Urinary bladder (tissue), 4 donors: Measurements from ENCODE around the gene PPP2R5C. TPM values are rescaled to one million over a fixed set of nuclear protein-coding genes. Genes with fewer than 3 reads are reported as not detected.
A peak's percentile ranks its signal among the peaks of the same experiment; 100 is the strongest.

Experiments used
- DNase-seq: peaks from one replicate; pipeline ENCODE4 v3.0.0-alpha.2; 2015; ENCODE audit errors: extremely low spot score
- H3K27ac ChIP-seq: one replicate; pipeline ENCODE4 v1.5.1; 2013; ENCODE audit warnings: low read depth, mild to moderate bottlenecking, moderate library complexity
- H3K36me3 ChIP-seq: one replicate; pipeline ENCODE4 v1.6.1; 2013; ENCODE audit warnings: mild to moderate bottlenecking, moderate library complexity; ENCODE audit not compliant: insufficient read depth
- H3K4me1 ChIP-seq: one replicate; pipeline ENCODE4 v1.6.1; 2013; ENCODE audit warnings: mild to moderate bottlenecking, moderate library complexity; ENCODE audit not compliant: insufficient read depth
- H3K4me3 ChIP-seq: one replicate; pipeline ENCODE4 v1.5.1; 2013; ENCODE audit warnings: low read depth, low read length
- whole genome bisulfite sequencing: extraction: QIAGEN DNeasy Blood & Tissue Kit; methylation state at CpG from one replicate; pipeline ENCODE4 v1.1.7; 2013; 5-methylcytosine and 5-hydroxymethylcytosine counted together
- polyA plus RNA-seq: library from polyadenylated mRNA; stranded (reverse); fragments of 200-250 nt; gene quantifications from one replicate; pipeline ENCODE4 v1.2.3, GENCODE V29; 2013
- total RNA-seq: library from RNA; depleted of rRNA; stranded (reverse); fragments of >200 nt; gene quantifications from one replicate; pipeline ENCODE4 v1.2.3, GENCODE V29; 2014
- donor health status: healthy with polysubstance abuse.
- donor health status: healthy.

PPP2R5C gene
- total and polyA plus RNA-seq, 2 donors: 85.4 to 118 TPM

GRCh38 chr14:101754893-101755292 lies 6.6 kb upstream of the PPP2R5C start:
- H3K4me1 ChIP-seq: no peaks in the 10 kb centered on the region
- WGBS: 79% methylated on average over 4 of the region's 4 CpGs
- no peak for DNase-seq

GRCh38 chr14:101755591-101756324 lies 5.8 kb upstream of the PPP2R5C start:
- Histone ChIP-seq H3K4me3 (no peak overlapping the region), H3K4me1 (no peaks in the 10 kb centered on the region), H3K27ac (no peak overlapping the region), H3K36me3 (no peaks in the 10 kb centered on the region)
- no peak for DNase-seq
- WGBS: 63% methylated on average over 8 of the region's 8 CpGs

More at GRCh38 chr14:101754893-101755292, 6.6 kb upstream of the PPP2R5C start:
- H3K36me3 ChIP-seq: no peaks in the 10 kb centered on the region
- H3K4me3 ChIP-seq: no peak overlapping the region
- no peak overlapping the region for H3K27ac ChIP-seq

GRCh38 chr14:101757064-101757838 lies 4.3 kb upstream of the PPP2R5C start:
- no peak overlapping the region for H3K4me3 ChIP-seq
- DNase-seq: no peak
- WGBS: 89% methylated on average over 14 of the region's 14 CpGs
- H3K4me1 ChIP-seq: no peaks in the 10 kb centered on the region
- H3K36me3 ChIP-seq: no peaks in the 10 kb centered on the region
- H3K27ac ChIP-seq: no peak overlapping the region

GRCh38 chr14:101757839-101758211 lies 3.7 kb upstream of the PPP2R5C start:
- H3K36me3 ChIP-seq: no peaks in the 10 kb centered on the region
- DNase-seq: no peak
- WGBS: 93% methylated on average over 3 of the region's 3 CpGs
- H3K27ac ChIP-seq: no peak overlapping the region
- H3K4me1 ChIP-seq: no peaks in the 10 kb centered on the region
- H3K4me3 ChIP-seq: no peak overlapping the region

- no peaks in the 10 kb centered on the region for H3K36me3 ChIP-seq
- DNase-seq: no peak
- 81% methylated on average over 16 of the region's 16 CpGs for WGBS
- no peak overlapping the region for H3K4me3 ChIP-seq
- no peaks in the 10 kb centered on the region for H3K4me1 ChIP-seq
- no peak overlapping the region for H3K27ac ChIP-seq
Measured at GRCh38 chr14:101758913-101759593, 2.5 kb upstream of the PPP2R5C start.

- H3K36me3 ChIP-seq: no peaks in the 10 kb centered on the region
- 2% methylated on average over 63 of the region's 63 CpGs for WGBS
- DNase-seq: peak; percentile 94
- no peaks in the 10 kb centered on the region for H3K4me1 ChIP-seq
- no peak overlapping the region for H3K27ac ChIP-seq
- peak overlapping the region; percentile 98 for H3K4me3 ChIP-seq
Measured at GRCh38 chr14:101760138-101761011, 1.1 kb upstream of the PPP2R5C start.

- Histone ChIP-seq H3K4me1 (no peaks in the 10 kb centered on the region), H3K4me3 (peak overlapping the region; percentile 98), H3K27ac (peak overlapping the region; percentile 79), H3K36me3 (no peaks in the 10 kb centered on the region)
- WGBS: 1% methylated on average over 72 of the region's 72 CpGs
- DNase-seq: no peak
Measured at GRCh38 chr14:101761881-101762529, 496 bp downstream of the PPP2R5C start.

- 34% methylated on average over 4 of the region's 4 CpGs for WGBS
- no peak overlapping the region for H3K27ac ChIP-seq
- DNase-seq: no peak
Measured at GRCh38 chr14:101762530-101763101, 1.1 kb downstream of the PPP2R5C start.

GRCh38 chr14:101763941-101764709 lies 2.6 kb downstream of the PPP2R5C start:
- no peak for DNase-seq
- Histone ChIP-seq H3K4me1 (no peaks in the 10 kb centered on the region), H3K36me3 (no peaks in the 10 kb centered on the region), H3K4me3 (no peak overlapping the region), H3K27ac (no peak overlapping the region)
- 88% methylated on average over 10 of the region's 10 CpGs for WGBS

More at GRCh38 chr14:101762530-101763101, 1.1 kb downstream of the PPP2R5C start:
- Histone ChIP-seq H3K4me3 (peak overlapping the region; percentile 98), H3K4me1 (no peaks in the 10 kb centered on the region), H3K36me3 (no peaks in the 10 kb centered on the region)

GRCh38 chr14:101767618-101768362 lies 6.3 kb downstream of the PPP2R5C start:
- WGBS: 85% methylated on average over 7 of the region's 7 CpGs
- no peak overlapping the region for H3K4me3 ChIP-seq
- no peaks in the 10 kb centered on the region for H3K36me3 ChIP-seq
- H3K27ac ChIP-seq: no peak overlapping the region
- DNase-seq: no peak
- H3K4me1 ChIP-seq: no peaks in the 10 kb centered on the region

GRCh38 chr14:101770183-101770582 lies 8.7 kb downstream of the PPP2R5C start:
- H3K4me3 ChIP-seq: no peak overlapping the region
- H3K27ac ChIP-seq: no peak overlapping the region
- no peaks in the 10 kb centered on the region for H3K4me1 ChIP-seq
- H3K36me3 ChIP-seq: no peaks in the 10 kb centered on the region
- no peak for DNase-seq
- WGBS: 58% methylated on average over 3 of the region's 3 CpGs
